Omental fat pad (tissue), 4 donors: Measurements from ENCODE around the gene SSBP3. TPM values are rescaled to one million over a fixed set of nuclear protein-coding genes. Genes with fewer than 3 reads are reported as not detected.

Source experiments
- ATAC-seq: fragments of 150-250 bp; one replicate; pipeline ENCODE4 v1.9.1; 2016; ENCODE audit warnings: mild to moderate bottlenecking, moderate library complexity; ENCODE audit not compliant: low FRiP score
- DNase-seq: peaks from one replicate; pipeline ENCODE4 v3.0.0-alpha.2; 2019; ENCODE audit warnings: low spot score
- CTCF ChIP-seq, 3 donors: fragments of 450-650 bp; IDR thresholded peaks; one replicate each; pipeline ENCODE4 v1.5.1; 2016 to 2017; ENCODE audit warnings: antibody characterized with exemption in 3 of 3, mild to moderate bottlenecking in 3 of 3, moderate library complexity in 2 of 3
- total RNA-seq, 4 donors: library from RNA; depleted of rRNA; stranded (reverse); fragments of >200 nt; gene quantifications; one replicate each; pipeline ENCODE4 v1.1.0, GENCODE V29; 2016

The SSBP3 gene
- total RNA-seq, 4 donors from 2014 or later = 21.0 to 32.6 (median 22.9) TPM

- no peak for ATAC-seq
- DNase-seq = no peak
- TF ChIP-seq CTCF (IDR thresholded peaks at IDR 0.05) = no peak
Measured at GRCh38 chr1:54263601-54264226, 142.5 kb downstream of the SSBP3 start.

- DNase-seq (no peak), ATAC-seq (no peak)
- TF ChIP-seq CTCF (IDR thresholded peaks at IDR 0.05) = no peak
Measured at GRCh38 chr1:54262244-54262643, 143.9 kb downstream of the SSBP3 start.

GRCh38 chr1:54260810-54261209 is 145.4 kb downstream of the SSBP3 start:
- no peak for TF ChIP-seq CTCF (IDR thresholded peaks at IDR 0.05)
- DNase-seq (no peak), ATAC-seq (no peak)

GRCh38 chr1:54259546-54260140 is 146.6 kb downstream of the SSBP3 start:
- no peak for DNase-seq
- TF ChIP-seq CTCF (IDR thresholded peaks at IDR 0.05) = no peak
- ATAC-seq = no peak

GRCh38 chr1:54257876-54258275 is 148.3 kb downstream of the SSBP3 start:
- no peak for DNase-seq
- TF ChIP-seq CTCF (IDR thresholded peaks at IDR 0.05) = no peak
- no peak for ATAC-seq

GRCh38 chr1:54257346-54257620 is 148.9 kb downstream of the SSBP3 start:
- DNase-seq (no peak), ATAC-seq (no peak)
- no peak for TF ChIP-seq CTCF (IDR thresholded peaks at IDR 0.05)
